ENCODE results near the gene TFIP11. TPM values are rescaled to one million over a fixed set of nuclear protein-coding genes. Genes with fewer than 3 reads are reported as not detected.

The TFIP11 gene
- total and polyA plus RNA-seq, 7 experiments from 2014 or later, result 25.8 to 107 (median 67.9) TPM

GRCh38 chr22:26544489-26544888, 32.2 kb upstream of the TFIP11 start:
- ATAC-seq (no peak), DNase-seq (no peak)
- Histone ChIP-seq H3K4me3 (ENCODE audit: low read length) (no peak overlapping the region), H3K9me3 (ENCODE audit: control insufficient read depth in 2 of 3, low read length in 3 of 3) (no peaks in the 10 kb centered on the region), H3K4me1 (ENCODE audit: control insufficient read depth in 2 of 2, insufficient read depth in 2 of 2, low read length in 2 of 2) (peaks cover 0 to 13% of the 10 kb centered on the region in 2 donors), H3K27me3 (ENCODE audit: control insufficient read depth in 2 of 2, insufficient read depth in 2 of 2, low read length in 2 of 2) (no peaks in the 10 kb centered on the region), H3K36me3 (ENCODE audit: control insufficient read depth in 2 of 3, insufficient read depth in 3 of 3, low read length in 3 of 3) (peaks cover 0 to 23% (median 5%) of the 10 kb centered on the region in 3 experiments), H3K27ac (ENCODE audit: low read depth, low read length) (no peak overlapping the region)
- ChIA-PET POLR2A (interaction anchor here (1.0 kb wide), 1 partner anchor 43 kb away, joined by 3 read pairs; no protein-coding TSS in a partner anchor), CTCF (no interaction called here)
- peaks cover 0 to 5% (median 0%) of the 10 kb centered on the region in 11 donors for H3K9me3 Mint-ChIP-seq
- peaks cover 4 to 54% (median 9%) of the 10 kb centered on the region in 7 donors for H3K4me1 Mint-ChIP-seq
- peak overlapping the region in 3 of 9 donors; percentile 8 to 71 (median 38) for H3K27ac Mint-ChIP-seq
- peaks cover 0 to 21% (median 7%) of the 10 kb centered on the region in 5 donors for H3K36me3 Mint-ChIP-seq
- H3K4me3 Mint-ChIP-seq, result no peak overlapping the region
- H3K27me3 Mint-ChIP-seq, result no peaks in the 10 kb centered on the region
- intact Hi-C loops (cut with micrococcal nuclease), result loop anchor here in 1 of 2 donors (5.0 kb wide), 1 partner anchor 48 kb away; the partner anchor contains the start of gene TPST2

GRCh38 chr22:26542831-26543230, 30.6 kb upstream of the TFIP11 start:
- Mint-ChIP-seq H3K27ac (peak overlapping the region in 5 of 9 donors; percentile 12 to 49 (median 42)), H3K36me3 (peaks cover 3 to 25% (median 9%) of the 10 kb centered on the region in 5 donors), H3K27me3 (no peaks in the 10 kb centered on the region), H3K4me1 (peaks cover 4 to 51% (median 13%) of the 10 kb centered on the region in 7 donors), H3K9me3 (peaks cover 0 to 5% (median 0%) of the 10 kb centered on the region in 11 donors), H3K4me3 (no peak overlapping the region)
- CTCF ChIA-PET, result interaction anchor here (0.7 kb wide), 1 partner anchor 40 kb away, joined by 3 read pairs; no protein-coding TSS in a partner anchor
- Histone ChIP-seq H3K36me3 (ENCODE audit: control insufficient read depth in 2 of 3, insufficient read depth in 3 of 3, low read length in 3 of 3) (peaks cover 0 to 38% (median 10%) of the 10 kb centered on the region in 3 experiments), H3K27ac (ENCODE audit: low read depth, low read length) (no peak overlapping the region), H3K27me3 (ENCODE audit: control insufficient read depth in 2 of 2, insufficient read depth in 2 of 2, low read length in 2 of 2) (no peaks in the 10 kb centered on the region), H3K4me1 (ENCODE audit: control insufficient read depth in 2 of 2, insufficient read depth in 2 of 2, low read length in 2 of 2) (peaks cover 0 to 13% of the 10 kb centered on the region in 2 donors), H3K4me3 (ENCODE audit: low read length) (no peak overlapping the region), H3K9me3 (ENCODE audit: control insufficient read depth in 2 of 3, low read length in 3 of 3) (no peaks in the 10 kb centered on the region)
- POLR2A ChIA-PET, result no interaction called here
- intact Hi-C loops (cut with micrococcal nuclease), result loop anchor here in 1 of 2 donors (5.0 kb wide), 1 partner anchor 49 kb away; the partner anchor contains the start of gene TPST2
- ATAC-seq (peak; percentile 79), DNase-seq (no peak)

GRCh38 chr22:26541167-26541819, 29.0 kb upstream of the TFIP11 start:
- H3K4me1 ChIP-seq (ENCODE audit: control insufficient read depth in 2 of 2, insufficient read depth in 2 of 2, low read length in 2 of 2), result peaks cover 0 to 4% of the 10 kb centered on the region in 2 donors
- peaks cover 4 to 38% (median 10%) of the 10 kb centered on the region in 7 donors for H3K4me1 Mint-ChIP-seq
- DNase-seq (no peak), ATAC-seq (no peak)
- H3K27me3 Mint-ChIP-seq, result no peaks in the 10 kb centered on the region
- ChIA-PET CTCF (no interaction called here), POLR2A (no interaction called here)
- no peak overlapping the region for H3K4me3 Mint-ChIP-seq
- no peak overlapping the region for H3K27ac Mint-ChIP-seq
- H3K36me3 Mint-ChIP-seq, result peaks cover 7 to 30% (median 9%) of the 10 kb centered on the region in 5 donors
- no peaks in the 10 kb centered on the region for H3K27me3 ChIP-seq (ENCODE audit: control insufficient read depth in 2 of 2, insufficient read depth in 2 of 2, low read length in 2 of 2)
- no peak overlapping the region for H3K27ac ChIP-seq (ENCODE audit: low read depth, low read length)
- no peaks in the 10 kb centered on the region for H3K9me3 ChIP-seq (ENCODE audit: control insufficient read depth in 2 of 3, low read length in 3 of 3)
- H3K9me3 Mint-ChIP-seq, result no peaks in the 10 kb centered on the region
- no peak overlapping the region for H3K4me3 ChIP-seq (ENCODE audit: low read length)
- intact Hi-C loops (cut with micrococcal nuclease), result loop anchor here in 1 of 2 donors (5.0 kb wide), 1 partner anchor 51 kb away; the partner anchor contains the start of gene TPST2
- peaks cover 0 to 43% (median 13%) of the 10 kb centered on the region in 3 experiments for H3K36me3 ChIP-seq (ENCODE audit: control insufficient read depth in 2 of 3, insufficient read depth in 3 of 3, low read length in 3 of 3)

- Mint-ChIP-seq H3K36me3 (peaks cover 6 to 34% (median 10%) of the 10 kb centered on the region in 5 donors), H3K4me1 (peaks cover 4 to 38% (median 13%) of the 10 kb centered on the region in 7 donors), H3K9me3 (no peaks in the 10 kb centered on the region), H3K27ac (peak overlapping the region in 2 of 9 donors; percentile 13 to 16), H3K27me3 (no peaks in the 10 kb centered on the region), H3K4me3 (no peak overlapping the region)
- no peak for DNase-seq
- no peak overlapping the region for H3K4me3 ChIP-seq (ENCODE audit: low read length)
- H3K4me1 ChIP-seq (ENCODE audit: control insufficient read depth in 2 of 2, insufficient read depth in 2 of 2, low read length in 2 of 2), result peaks cover 0 to 6% of the 10 kb centered on the region in 2 donors
- intact Hi-C loops (cut with micrococcal nuclease), result loop anchor here in 1 of 2 donors (5.0 kb wide), 1 partner anchor 52 kb away; the partner anchor contains the start of gene TPST2
- no peaks in the 10 kb centered on the region for H3K9me3 ChIP-seq (ENCODE audit: control insufficient read depth in 2 of 3, low read length in 3 of 3)
- POLR2A ChIA-PET, result no interaction called here
- peaks cover 0 to 53% (median 13%) of the 10 kb centered on the region in 3 experiments for H3K36me3 ChIP-seq (ENCODE audit: control insufficient read depth in 2 of 3, insufficient read depth in 3 of 3, low read length in 3 of 3)
- no peak for ATAC-seq
- no peaks in the 10 kb centered on the region for H3K27me3 ChIP-seq (ENCODE audit: control insufficient read depth in 2 of 2, insufficient read depth in 2 of 2, low read length in 2 of 2)
- no peak overlapping the region for H3K27ac ChIP-seq (ENCODE audit: low read depth, low read length)
- CTCF ChIA-PET, result no interaction called here
Measured at GRCh38 chr22:26540119-26540518, 27.8 kb upstream of the TFIP11 start.

GRCh38 chr22:26536762-26537134, 24.5 kb upstream of the TFIP11 start:
- Histone ChIP-seq H3K27me3 (ENCODE audit: control insufficient read depth in 2 of 2, insufficient read depth in 2 of 2, low read length in 2 of 2) (no peaks in the 10 kb centered on the region), H3K4me1 (ENCODE audit: control insufficient read depth in 2 of 2, insufficient read depth in 2 of 2, low read length in 2 of 2) (peaks cover 0 to 3% of the 10 kb centered on the region in 2 donors), H3K4me3 (ENCODE audit: low read length) (no peak overlapping the region), H3K27ac (ENCODE audit: low read depth, low read length) (no peak overlapping the region), H3K36me3 (ENCODE audit: control insufficient read depth in 2 of 3, insufficient read depth in 3 of 3, low read length in 3 of 3) (peaks cover 4 to 71% (median 17%) of the 10 kb centered on the region in 3 experiments), H3K9me3 (ENCODE audit: control insufficient read depth in 2 of 3, low read length in 3 of 3) (no peaks in the 10 kb centered on the region)
- intact Hi-C loops (cut with micrococcal nuclease), result no loop called here
- ATAC-seq (no peak), DNase-seq (no peak)
- peaks cover 9 to 40% (median 15%) of the 10 kb centered on the region in 5 donors for H3K36me3 Mint-ChIP-seq
- peaks cover 0 to 24% (median 13%) of the 10 kb centered on the region in 7 donors for H3K4me1 Mint-ChIP-seq
- H3K9me3 Mint-ChIP-seq, result no peaks in the 10 kb centered on the region
- no peak overlapping the region for H3K27ac Mint-ChIP-seq
- CTCF ChIA-PET, result no interaction called here
- POLR2A ChIA-PET, result interaction anchor here (0.5 kb wide), 1 partner anchor 48 kb away, joined by 3 read pairs; no protein-coding TSS in a partner anchor
- no peak overlapping the region for H3K4me3 Mint-ChIP-seq
- no peaks in the 10 kb centered on the region for H3K27me3 Mint-ChIP-seq

GRCh38 chr22:26536056-26536761, 23.9 kb upstream of the TFIP11 start:
- Histone ChIP-seq H3K36me3 (ENCODE audit: control insufficient read depth in 2 of 3, insufficient read depth in 3 of 3, low read length in 3 of 3) (peaks cover 4 to 71% (median 17%) of the 10 kb centered on the region in 3 experiments), H3K9me3 (ENCODE audit: control insufficient read depth in 2 of 3, low read length in 3 of 3) (no peaks in the 10 kb centered on the region), H3K27ac (ENCODE audit: low read depth, low read length) (no peak overlapping the region), H3K4me3 (ENCODE audit: low read length) (no peak overlapping the region), H3K27me3 (ENCODE audit: control insufficient read depth in 2 of 2, insufficient read depth in 2 of 2, low read length in 2 of 2) (no peaks in the 10 kb centered on the region), H3K4me1 (ENCODE audit: control insufficient read depth in 2 of 2, insufficient read depth in 2 of 2, low read length in 2 of 2) (peaks cover 0 to 3% of the 10 kb centered on the region in 2 donors)
- intact Hi-C loops (cut with micrococcal nuclease), result no loop called here
- ChIA-PET POLR2A (interaction anchor here (0.5 kb wide), 1 partner anchor 47 kb away, joined by 3 read pairs; no protein-coding TSS in a partner anchor), CTCF (no interaction called here)
- Mint-ChIP-seq H3K9me3 (no peaks in the 10 kb centered on the region), H3K27me3 (no peaks in the 10 kb centered on the region), H3K4me3 (no peak overlapping the region), H3K27ac (no peak overlapping the region), H3K36me3 (peaks cover 9 to 45% (median 17%) of the 10 kb centered on the region in 5 donors), H3K4me1 (peaks cover 0 to 24% (median 13%) of the 10 kb centered on the region in 7 donors)
- no peak for DNase-seq
- no peak for ATAC-seq

Data from naive thymus-derived CD4-positive, alpha-beta T cell (primary cell).